Stimulated activated CD8-positive, alpha-beta memory T cell treated with anti-CD3 and anti-CD28 coated beads, Interleukin-12 subunit alpha, Interleukin-12 subunit beta, amount 100 ng/mL, for 24 hours (primary cell): ENCODE data around the gene NUCB2.
"Not testable (repeated sequence)": the region's sequence is repeated elsewhere in the genome, so short reads cannot be mapped to it uniquely, and the experiment has no call there.

Experiments used
- DNase-seq: peaks from one replicate; pipeline ENCODE4 v3.0.0-alpha.2; 2020; ENCODE audit errors: extremely low read depth

The NUCB2 gene

DNA sequence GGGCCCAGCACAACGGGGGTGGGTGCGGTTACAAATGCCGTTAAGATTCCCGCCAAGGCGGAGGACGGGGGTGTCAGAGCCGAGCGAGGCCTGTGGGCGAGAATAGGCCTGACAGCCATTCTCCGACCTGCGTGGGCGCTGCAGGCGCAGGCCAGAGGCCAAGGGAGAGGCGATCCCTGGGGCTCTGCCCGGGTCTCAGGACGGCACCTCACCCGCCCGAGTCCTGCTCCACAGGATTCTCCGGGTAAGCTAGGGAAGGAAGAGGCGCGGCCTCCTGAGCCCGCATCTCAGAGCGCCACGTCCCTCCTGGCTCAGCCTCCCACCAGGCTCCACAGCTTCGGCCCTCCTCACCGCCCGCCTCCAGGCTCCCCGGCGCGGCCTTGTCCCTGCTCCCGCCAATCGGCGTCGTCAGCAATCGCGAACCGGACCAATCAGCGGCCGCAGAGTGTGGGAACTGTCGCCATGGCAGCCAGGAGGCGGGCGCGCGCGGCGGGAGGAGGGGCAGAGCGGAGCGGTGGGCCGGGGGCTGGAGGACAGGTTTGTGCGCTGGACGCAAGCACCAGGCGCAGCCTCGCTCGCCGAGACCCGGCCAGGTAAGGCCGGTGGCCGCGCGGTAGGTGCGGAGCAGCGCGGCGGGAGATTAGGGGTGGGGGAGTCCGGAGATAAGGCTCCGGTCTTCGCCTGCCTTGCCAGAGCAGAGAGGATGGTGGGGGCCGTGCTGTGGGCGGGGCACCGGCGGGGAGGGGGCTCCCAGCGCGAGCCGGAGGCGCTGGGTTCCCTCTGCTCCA is at the start of gene NUCB2:
NUCB2 (plus strand) TSS at position 504 of the 788 bp plus-strand sequence. CDS start 18,585 bp downstream, outside the sequence.
- peak; percentile 90 for DNase-seq

- DNase-seq: not testable (repeated sequence)
These were observed 48.2 kb upstream of the NUCB2 start for GRCh38 chr11:17228186-17228925.

DNA sequence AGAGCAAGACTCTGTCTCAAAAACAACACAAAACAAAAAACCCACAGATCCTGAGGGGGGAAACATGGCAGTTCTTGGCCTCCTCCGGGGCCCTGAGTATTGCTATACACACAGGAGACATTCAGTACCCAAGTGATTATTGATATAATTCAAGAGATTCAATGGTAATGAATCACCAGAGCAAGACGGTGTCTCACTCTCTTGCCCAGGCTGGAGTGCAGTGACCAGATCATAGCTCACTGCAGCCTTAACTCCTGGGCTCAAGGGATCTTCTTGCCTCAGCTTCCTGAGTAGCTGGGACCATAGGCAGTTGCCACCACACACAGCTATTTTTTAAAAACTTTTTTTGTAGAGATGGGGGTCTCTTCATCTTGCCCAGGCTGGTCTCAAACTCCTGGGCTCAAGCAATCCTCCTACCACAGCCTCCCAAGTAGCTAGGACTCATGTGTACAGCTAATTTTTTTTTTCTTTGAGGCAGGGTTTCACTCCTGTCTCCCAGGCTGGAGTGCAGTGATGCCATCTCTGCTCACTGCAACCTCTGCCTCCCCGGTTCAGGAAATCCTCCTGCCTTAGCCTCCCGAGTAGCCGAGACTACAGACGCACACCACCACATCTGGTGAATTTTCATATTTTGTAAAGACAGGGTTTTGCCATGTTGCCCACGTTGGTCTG is 46.9 kb upstream of the NUCB2 start:
- DNase-seq: no peak

- no peak for DNase-seq
These were observed 45.4 kb upstream of the NUCB2 start for GRCh38 chr11:17230867-17231851.

- DNase-seq: no peak
These were observed 43.4 kb upstream of the NUCB2 start for GRCh38 chr11:17233101-17233500.

GRCh38 chr11:17238377-17238776 is 38.2 kb upstream of the NUCB2 start:
- no peak for DNase-seq

- DNase-seq: not testable (repeated sequence)
These were observed 36.6 kb upstream of the NUCB2 start for GRCh38 chr11:17239927-17240326.

DNA sequence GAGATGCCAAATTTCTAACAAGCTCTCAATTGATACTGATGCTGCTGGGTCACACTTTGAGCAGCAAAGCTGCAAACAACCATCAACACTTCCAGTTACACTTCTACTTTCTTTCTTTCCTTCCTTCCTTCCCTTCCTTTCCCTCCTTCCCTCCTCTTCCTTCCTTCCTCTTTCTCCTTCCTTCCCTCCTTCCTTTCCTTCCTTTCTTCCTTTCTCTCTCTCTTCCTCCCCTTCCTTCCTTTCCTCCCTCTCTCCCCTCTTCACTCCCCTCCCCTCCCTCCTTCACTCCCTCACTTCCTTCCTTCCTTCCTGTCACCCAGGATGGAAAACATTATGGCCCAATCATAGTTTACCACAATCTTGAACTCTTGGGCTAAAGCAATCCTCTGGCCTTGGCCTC is 35.8 kb upstream of the NUCB2 start:
- no peak for DNase-seq

GRCh38 chr11:17242954-17243353 is 33.6 kb upstream of the NUCB2 start:
- not testable (repeated sequence) for DNase-seq

DNA sequence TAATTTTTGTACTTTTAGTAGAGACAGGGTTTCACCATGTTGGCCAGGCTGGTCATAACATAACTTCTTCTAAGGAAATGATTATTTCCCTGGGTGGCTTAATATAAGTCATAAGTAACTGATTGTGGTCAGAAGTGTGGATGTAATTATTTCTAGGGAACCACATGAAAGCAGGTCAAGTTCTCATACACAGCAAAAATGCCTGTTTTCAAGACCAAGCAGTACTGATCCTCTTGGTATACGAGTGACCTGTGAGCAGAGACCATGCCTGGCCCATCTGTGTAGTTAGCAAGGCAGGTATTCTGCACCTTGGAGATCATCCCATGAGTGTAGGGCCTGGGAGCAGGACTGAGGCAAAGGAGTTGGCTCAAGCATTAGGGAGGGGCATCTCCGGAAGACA is 32.5 kb upstream of the NUCB2 start:
- DNase-seq: no peak

- DNase-seq: no peak
These were observed 25.8 kb upstream of the NUCB2 start for GRCh38 chr11:17250561-17251350.

- no peak for DNase-seq
These were observed 23.8 kb upstream of the NUCB2 start for GRCh38 chr11:17252704-17253103.

- no peak for DNase-seq
These were observed 20.0 kb upstream of the NUCB2 start for GRCh38 chr11:17256512-17256911.

DNA sequence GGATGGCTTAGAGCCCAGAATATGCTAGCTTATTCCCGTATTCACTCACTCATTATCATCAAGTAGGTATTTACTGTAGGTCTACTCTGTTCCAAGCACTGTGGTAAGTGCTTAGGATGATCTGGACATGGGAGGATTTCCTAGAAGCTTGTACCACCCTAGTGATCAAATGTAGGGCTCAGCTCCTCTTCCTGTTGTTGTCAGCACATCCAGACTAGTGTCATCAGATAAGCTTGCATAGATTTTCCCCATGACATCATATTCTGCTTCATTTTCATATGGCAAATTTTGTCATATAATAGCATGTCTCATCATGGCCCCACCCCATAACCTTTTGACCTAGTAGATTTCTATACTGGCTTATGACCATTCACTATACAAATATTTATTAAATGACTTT is 19.3 kb upstream of the NUCB2 start:
- no peak for DNase-seq

- DNase-seq: no peak
These were observed 17.9 kb upstream of the NUCB2 start for GRCh38 chr11:17258670-17259069.

- DNase-seq: no peak
These were observed 17.0 kb upstream of the NUCB2 start for GRCh38 chr11:17259519-17259918.

DNA sequence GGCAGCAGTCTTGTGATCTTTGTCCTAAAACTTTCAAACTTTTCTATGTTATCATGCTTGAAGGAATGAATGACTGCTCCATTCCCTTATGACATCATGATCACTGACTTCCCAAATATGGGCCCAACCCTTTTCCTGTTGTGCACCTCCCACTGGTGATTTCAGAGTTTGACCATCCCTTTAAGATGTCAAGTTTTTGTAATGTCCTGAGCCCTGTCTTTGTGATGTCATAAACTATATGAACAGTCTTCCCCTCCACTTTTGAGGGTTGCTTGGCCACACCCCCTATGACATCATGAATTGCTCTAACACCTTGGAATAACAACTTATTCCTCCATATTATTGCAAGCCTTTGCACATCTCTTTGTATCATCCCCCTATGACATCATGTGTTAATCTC is 16.5 kb upstream of the NUCB2 start:
- DNase-seq: no peak

- DNase-seq: no peak
These were observed 12.8 kb upstream of the NUCB2 start for GRCh38 chr11:17263769-17264168.

DNA sequence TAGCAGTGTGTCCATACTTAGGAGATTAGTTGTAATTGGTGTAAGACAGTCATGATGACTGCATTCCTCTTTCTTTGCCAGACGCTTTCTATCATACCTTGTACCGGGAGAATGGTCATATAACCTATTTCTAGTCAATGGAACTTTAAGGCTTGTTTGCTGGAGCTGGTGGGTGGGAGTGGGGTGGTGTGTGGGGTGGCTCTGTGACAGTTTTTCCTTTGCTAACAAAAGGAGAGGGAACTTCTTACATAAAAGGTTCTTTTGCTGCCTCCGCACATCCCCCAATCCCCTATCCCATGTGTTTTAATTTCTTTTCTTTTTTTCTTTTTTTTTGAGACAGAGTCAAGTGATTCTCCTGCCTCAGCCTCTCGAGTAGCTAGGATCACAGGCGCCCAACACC is 9.8 kb upstream of the NUCB2 start:
- no peak for DNase-seq

DNA sequence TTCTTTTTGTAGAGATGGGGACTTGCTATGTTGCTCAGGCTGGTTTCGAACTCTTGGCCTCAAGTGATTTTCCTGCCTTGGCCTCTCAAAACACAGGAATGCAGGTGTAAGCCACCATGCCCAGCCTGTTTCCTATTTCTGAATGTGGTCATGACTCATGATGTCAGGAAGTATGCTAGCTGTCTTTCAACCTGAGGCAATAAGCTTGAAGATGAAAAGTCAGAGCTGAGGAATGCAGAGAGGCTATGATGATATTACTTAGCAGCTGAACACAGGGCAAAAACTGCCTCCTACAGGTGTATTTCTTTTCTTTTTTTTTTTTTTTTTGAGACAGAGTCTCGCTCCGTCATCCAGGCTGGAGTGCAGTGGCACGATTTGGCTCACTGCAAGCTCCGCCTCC is 9.0 kb upstream of the NUCB2 start:
- no peak for DNase-seq

DNA sequence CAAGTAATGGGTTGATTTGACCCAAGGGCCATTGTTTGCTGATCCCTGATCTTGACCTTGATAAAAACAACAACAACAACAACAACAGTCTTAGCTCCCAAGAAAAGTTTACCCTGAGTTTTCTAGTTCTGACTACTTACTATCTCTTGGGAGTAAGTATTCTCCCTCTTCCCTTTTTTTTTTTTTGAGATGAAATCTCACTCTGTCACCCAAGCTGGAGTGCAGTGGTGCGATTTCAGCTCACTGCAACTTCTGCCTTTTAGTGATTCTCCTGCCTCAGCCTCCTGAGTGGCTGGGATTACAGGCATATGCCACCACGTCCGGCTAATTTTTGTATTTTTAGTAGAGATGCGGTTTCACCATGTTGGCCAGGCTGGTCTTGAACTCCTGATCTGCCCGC is 8.0 kb upstream of the NUCB2 start:
- DNase-seq: not testable (repeated sequence)
